AG20443 (cell line): ENCODE measurements around the gene PRRT1.
"Not testable (repeated sequence)": the region's sequence is repeated elsewhere in the genome, so short reads cannot be mapped to it uniquely, and the experiment has no call there.

Experiments used
- DNase-seq: peaks from one replicate; pipeline ENCODE4 v3.0.0; 2012; ENCODE audit warnings: low spot score, mixed read lengths

Gene PRRT1

GRCh38 chr6:32149932-32150870 is 1.5 kb downstream of the PRRT1 start:
- DNase-seq, result no peak

DNA sequence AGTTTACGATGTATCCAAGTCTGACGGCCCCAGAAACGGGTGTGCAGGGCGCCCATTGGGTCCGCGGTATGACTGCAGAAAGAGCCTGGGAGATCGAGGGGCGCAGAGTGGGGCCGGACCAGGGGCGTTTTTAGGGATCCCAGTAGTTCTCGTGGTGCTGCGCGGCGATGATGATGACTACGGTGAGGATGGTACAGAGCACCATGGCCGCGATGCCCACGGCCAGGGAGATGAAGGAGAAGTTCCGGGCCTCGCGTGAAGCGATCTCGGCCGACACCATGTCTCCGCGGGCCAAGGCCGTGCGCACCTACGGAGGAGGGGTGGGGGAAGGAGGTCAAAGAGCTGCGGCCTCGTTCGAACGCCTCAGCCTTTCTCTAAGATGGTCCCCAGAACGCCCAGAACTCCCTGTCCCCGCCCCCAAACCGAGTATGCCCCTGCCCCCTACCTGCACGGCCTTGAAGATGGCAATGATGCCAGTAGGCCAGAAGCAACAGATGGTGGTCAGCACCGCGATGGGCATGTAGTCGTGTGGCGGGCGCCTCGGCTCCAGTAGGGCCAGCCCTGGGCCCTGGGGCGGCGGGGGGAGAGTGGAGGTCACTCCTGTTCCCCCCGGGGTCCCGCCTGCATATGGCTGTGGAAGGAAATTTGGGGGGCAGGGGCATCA is 2.5 kb downstream of the PRRT1 start:
- DNase-seq, result no peak

DNA sequence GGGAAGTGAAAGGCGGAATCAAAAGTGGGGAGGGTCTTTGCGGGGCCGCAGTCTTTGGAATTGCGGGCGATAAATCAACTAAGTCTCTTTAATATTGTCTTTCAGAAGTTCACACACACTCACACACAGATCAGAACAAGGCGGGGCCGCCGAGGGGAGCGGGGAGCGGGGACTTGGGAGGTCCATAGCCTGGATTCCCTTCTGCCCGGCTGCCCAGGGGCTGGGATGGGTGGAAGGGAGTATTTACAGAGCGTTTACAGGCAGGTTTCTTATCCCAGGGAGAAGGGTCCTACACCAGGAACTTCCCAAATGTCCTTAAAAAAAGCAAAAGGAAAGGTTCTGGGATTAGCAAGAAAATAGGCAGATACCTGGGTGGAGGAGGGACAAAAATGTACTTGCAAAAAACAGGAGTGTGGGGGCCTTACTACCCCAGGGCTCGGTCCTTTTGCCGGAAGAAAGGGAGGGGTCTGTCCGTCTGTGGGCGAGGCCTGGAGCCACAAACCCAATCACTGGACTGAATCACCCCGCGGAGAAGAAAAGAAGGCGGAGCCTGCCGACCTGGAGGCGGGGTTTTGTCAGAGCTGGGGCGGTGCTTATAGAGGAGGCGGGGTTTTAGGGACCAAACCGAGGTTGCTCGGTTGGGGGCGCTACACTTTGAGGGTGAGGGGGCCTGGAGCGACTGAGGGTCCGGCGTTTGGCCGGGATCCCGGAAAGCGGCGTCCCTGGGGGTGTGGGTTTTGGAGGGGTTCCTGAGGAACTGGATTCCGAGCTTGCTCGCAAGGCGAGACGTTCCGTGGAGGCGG is 3.2 kb downstream of the PRRT1 start:
- peak; percentile 24 for DNase-seq

DNA sequence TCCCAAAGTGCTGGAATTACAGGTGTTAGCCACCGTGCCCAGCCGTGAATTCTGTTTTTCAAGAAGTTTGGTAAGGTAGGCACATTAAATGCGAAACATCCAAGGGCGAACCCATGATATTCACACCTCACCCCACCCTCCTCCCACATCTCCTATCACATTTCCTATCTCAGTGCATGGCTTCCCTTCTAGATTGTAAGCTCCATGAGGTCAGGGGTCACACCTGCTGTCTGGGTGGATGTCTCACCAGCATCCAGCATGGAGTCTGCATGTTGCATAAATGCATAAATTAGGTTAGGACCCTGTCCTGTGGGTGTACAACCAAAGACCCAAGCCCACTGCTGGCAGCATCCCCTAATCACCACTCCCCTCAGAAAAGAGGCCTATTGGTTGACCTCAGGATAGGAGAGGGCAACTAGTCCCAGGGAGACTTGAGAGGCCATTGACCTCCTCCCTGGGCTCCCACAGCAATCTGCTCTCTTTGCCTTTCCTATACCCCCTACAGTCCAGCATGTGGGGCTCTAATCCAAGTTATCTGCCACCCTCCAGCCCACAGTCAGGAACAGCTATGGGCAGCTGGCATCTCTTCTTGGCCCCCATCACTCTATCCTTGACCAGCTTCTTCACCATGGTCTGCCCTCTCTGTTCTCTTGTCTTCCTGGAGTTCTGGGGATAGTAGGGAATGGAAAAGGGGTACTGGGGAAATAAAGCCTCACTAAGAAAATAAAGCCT is 4.2 kb downstream of the PRRT1 start:
- DNase-seq, result no peak

GRCh38 chr6:32146687-32147086 is 5.1 kb downstream of the PRRT1 start:
- DNase-seq, result no peak

DNA sequence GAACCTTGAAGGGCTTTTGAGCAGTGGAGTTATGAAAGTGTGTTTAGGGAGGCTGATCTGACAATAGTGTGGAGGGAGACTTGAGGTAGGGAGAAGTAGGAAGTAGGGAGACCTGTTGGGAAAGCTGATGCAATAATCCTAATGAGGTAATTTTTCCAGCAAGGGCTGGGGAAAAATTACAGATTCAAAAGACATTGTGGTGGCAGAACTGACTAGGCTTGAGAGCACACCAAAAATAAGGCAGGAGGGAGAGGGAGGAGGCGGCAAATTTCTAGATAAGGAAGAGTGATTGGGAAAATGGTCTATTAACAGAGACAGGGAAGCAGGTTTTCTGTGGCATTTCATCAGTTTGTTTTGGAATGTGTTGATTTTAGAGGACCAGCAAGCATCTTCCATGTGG is 5.5 kb downstream of the PRRT1 start:
- no peak for DNase-seq

- DNase-seq, result not testable (repeated sequence)
These were observed 7.5 kb downstream of the PRRT1 start for GRCh38 chr6:32144238-32144637.

DNA sequence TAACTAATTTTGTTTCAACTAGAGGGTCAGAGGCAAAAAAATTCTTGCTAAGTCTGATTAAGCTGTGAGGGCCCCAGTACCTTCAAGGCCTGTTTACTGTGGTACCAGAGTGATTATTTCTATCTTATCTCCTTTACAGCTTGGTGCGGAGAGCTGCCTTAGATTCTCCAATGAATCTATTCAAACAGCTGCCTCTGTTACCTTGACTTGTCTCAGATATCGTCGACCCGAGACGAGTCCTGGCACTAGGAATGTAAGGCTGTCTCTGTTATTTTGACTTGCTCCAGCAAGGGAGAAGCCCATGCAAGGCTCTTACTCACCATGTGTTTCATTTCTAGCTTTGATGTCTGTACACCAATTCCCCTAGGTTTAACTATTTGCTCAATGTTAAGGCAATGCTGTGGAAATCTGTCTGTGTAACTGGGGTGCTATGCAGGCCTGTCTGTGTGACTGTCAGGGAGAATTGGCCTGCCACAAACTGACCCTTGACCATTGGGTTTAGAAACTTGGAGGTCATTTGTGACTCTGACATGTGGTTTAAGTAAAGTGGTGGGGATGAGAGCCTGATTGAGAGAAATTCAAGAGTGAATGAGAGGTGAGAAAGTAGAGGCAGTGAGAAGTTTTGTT is 11.2 kb downstream of the PRRT1 start:
- DNase-seq, result no peak

DNA sequence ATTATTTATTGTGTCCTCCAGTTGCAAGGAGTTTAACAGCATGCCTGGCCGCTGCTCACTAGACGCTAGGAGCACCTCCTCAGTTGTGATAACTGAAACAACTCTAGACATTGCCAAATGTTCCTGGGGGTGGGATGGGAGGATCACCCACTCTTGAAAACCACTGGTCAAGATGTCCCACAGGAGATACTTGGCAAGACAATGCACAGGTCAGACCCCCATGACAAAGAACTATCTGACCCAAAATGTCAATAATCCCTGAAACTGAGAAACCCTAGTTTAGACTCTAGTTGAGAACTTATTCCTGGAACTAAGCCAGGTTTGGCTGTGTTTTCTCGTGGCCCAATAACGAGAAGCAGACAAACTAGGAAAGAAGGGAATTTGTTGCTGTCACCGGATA is 12.1 kb downstream of the PRRT1 start:
- DNase-seq, result no peak

DNA sequence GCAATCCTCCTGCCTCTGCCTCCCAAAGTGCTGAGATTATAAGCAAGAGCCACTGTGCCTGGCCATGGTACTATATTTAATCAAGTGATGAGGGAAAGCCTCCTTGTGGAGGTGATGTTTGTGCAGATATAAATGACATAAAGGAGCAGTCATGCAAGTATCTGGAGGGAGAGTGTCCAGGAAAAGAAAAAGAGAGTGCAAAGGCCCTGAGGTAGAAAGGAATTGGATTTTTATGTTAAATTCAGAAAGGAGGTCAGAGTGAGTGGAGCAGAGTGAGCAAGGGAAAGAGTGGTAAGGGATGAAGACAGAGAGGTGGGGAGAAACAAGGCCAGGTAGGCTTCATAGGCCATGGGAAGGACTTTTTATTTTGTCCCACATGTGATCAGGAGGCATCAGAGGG is 14.3 kb downstream of the PRRT1 start:
- no peak for DNase-seq

GRCh38 chr6:32133786-32134185 is 18.0 kb downstream of the PRRT1 start:
- DNase-seq, result peak; percentile 51

GRCh38 chr6:32132110-32132509 is 19.6 kb downstream of the PRRT1 start:
- no peak for DNase-seq

DNA sequence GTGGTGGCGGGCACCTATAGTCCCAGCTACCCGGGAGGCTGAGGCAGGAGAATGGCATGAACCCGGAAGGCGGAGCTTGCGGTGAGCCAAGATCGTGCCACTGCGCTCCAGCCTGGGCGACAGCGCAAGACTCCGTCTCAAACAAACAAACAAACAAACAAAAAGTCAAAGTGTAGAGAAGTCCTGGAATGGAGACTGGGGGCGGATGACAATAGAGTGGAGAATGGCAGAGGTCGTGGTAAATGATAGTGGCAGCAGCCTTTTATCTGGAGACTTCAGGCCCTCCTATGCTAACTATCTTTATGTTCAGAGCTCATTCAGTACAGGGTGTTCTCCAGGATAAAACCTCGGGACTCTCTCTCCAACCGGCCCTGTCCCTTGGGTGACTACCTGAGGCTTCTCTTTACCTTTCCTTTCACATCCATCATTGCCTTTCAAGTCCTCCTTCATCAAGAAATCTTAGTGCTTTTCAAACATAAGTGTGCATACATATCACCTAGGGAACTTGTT is 20.2 kb downstream of the PRRT1 start:
- DNase-seq, result no peak

DNA sequence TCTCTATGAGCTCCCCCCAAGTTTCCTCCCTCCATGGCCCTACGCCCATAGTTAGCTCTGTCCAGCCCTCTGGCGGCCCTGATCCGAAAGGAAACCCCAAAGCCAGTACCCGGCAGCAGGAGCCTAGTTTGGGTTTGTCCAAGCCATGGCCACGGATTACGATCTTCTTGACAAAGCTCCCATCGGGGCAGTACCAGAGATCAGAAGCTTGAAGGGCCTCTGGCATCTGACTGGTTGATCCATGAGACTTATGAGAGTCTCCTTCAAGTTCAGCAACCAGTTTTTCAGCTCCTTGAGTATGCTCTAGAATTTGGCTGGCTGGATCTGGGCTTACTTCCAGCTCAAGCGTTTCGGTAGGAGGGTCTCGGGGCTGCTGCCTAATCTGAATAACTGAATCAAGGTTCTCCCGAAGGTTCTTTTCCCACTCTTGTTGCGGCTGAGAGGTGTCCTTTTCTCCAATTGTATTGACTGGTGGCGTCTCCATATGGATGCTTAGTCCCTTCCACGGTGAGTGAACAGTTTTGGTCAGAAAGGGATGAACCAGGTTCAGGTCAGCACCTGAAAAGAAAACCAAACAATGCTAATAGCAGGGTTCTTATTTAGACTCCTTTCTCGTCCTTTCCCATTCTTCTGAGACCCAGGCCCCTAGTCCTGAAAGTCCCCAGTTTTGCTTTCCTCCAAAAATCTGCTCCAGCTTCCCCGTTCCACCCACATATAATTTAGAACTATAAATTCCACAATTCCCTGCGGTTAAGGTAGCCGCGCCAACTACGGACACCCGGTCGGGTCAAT is 22.2 kb downstream of the PRRT1 start:
- DNase-seq, result no peak

- no peak for DNase-seq
These were observed 22.9 kb downstream of the PRRT1 start for GRCh38 chr6:32128751-32129296.

- peak; percentile 98 for DNase-seq
These were observed 23.8 kb downstream of the PRRT1 start, which contains the start of gene ATF6B for GRCh38 chr6:32127717-32128592. ATF6B (minus strand) TSS chr6:32128246; CDS start chr6:32128207, 39 bp downstream.

- DNase-seq, result no peak
These were observed 24.4 kb downstream of the PRRT1 start for GRCh38 chr6:32127409-32127716.

DNA sequence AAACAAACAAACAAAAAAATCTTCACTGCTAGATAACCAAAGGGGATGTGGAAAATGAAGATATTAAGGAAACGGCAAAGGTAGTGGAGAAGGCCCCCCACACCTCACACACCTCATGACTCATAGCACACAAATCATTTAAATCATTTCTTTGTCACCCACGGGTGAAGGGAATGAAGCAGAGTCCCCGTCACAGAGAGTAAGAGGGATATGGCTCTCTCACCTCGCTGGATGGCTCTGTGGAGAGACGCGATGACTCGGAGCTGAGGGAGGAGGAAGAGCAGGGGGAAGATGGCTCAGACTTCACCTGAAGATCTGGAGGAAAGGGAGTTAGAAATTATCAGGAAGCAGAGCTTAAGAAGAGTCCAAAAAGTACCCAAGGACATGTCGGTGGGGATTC is 24.9 kb downstream of the PRRT1 start:
- no peak for DNase-seq

- DNase-seq, result no peak
These were observed 28.1 kb downstream of the PRRT1 start for GRCh38 chr6:32123681-32124080.
